Measurements from ENCODE around the gene ZC3H12C. TPM values are rescaled to one million over a fixed set of nuclear protein-coding genes. Genes with fewer than 3 reads are reported as not detected.

The ZC3H12C gene
- total and polyA plus RNA-seq, 8 donors: 1.5 to 9.5 (median 4.1) TPM

GRCh38 chr11:110079726-110080125 is 13.5 kb upstream of the ZC3H12C start:
- DNase-seq (no peak), ATAC-seq (no peak), FAIRE-seq (no peak)
- Histone ChIP-seq H3K9me3 (no peaks in the 10 kb centered on the region), H3K27ac (no peak overlapping the region), H3K4me3 (no peak overlapping the region), H3K4me1 (peaks cover 0 to 11% (median 0%) of the 10 kb centered on the region in 3 donors), H3K27me3 (no peaks in the 10 kb centered on the region), H3K36me3 (no peaks in the 10 kb centered on the region)
- intact Hi-C loops (cut with DNase I): no loop called here
- WGBS, 2 donors: 83 to 92% methylated on average over 4 of the region's 4 CpGs
- TF ChIP-seq, protein P1, sequence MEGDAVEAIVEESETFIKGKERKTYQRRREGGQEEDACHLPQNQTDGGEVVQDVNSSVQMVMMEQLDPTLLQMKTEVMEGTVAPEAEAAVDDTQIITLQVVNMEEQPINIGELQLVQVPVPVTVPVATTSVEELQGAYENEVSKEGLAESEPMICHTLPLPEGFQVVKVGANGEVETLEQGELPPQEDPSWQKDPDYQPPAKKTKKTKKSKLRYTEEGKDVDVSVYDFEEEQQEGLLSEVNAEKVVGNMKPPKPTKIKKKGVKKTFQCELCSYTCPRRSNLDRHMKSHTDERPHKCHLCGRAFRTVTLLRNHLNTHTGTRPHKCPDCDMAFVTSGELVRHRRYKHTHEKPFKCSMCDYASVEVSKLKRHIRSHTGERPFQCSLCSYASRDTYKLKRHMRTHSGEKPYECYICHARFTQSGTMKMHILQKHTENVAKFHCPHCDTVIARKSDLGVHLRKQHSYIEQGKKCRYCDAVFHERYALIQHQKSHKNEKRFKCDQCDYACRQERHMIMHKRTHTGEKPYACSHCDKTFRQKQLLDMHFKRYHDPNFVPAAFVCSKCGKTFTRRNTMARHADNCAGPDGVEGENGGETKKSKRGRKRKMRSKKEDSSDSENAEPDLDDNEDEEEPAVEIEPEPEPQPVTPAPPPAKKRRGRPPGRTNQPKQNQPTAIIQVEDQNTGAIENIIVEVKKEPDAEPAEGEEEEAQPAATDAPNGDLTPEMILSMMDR (IDR thresholded peaks at IDR 0.05): no peak

DNA sequence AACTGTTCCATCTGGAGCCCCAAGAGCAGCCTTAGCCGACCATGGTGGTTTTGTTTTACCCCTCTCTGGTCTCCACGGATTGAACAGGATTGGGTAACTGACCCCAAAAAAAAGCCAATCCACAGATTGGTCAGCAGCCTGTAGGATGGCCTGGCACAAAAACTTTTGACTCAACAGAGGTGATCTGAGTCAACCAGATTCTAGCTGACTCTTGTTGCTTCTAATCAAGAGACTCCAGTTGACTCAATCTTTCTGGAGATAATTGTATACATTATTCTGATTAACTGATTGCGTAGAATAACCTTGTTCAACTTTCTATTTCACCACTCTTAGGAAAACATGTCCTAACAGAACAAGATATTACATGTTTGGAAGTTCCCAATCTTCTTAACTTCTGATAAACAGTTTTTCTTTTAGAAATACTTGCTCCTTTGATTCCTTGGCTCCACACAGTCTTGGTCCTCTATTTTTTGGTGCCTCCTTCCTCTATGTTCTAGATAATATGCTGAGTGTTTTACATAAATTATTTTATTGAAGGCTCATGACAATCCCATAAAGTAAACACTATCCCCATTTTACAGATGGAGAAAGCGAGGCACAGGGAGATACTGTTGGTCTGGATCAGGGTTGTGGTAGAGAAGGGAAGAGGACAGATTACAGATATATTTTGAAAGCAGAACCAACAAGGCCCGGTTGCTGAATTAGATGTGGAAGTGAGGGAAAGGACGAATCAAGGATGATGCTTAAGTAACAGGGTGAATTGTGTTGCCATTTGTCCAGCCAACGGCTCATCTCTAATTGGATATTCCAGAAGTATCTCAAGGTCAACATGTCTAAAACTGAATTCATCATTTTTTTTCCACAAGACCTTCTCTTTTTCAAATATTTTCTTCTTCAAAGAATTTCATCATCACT is 11.5 kb upstream of the ZC3H12C start:
- no peaks in the 10 kb centered on the region for H3K36me3 ChIP-seq
- intact Hi-C loops (cut with DNase I): no loop called here
- no peaks in the 10 kb centered on the region for H3K9me3 ChIP-seq
- WGBS, 2 donors: 79 to 81% methylated on average over 7 of the region's 7 CpGs
- peaks cover 0 to 11% (median 0%) of the 10 kb centered on the region in 3 donors for H3K4me1 ChIP-seq
- no peak overlapping the region for H3K27ac ChIP-seq
- no peaks in the 10 kb centered on the region for H3K27me3 ChIP-seq
- TF ChIP-seq, protein P1 (IDR thresholded peaks at IDR 0.05): no peak
- ATAC-seq (no peak), DNase-seq (no peak), FAIRE-seq (no peak)
- H3K4me3 ChIP-seq: no peak overlapping the region

DNA sequence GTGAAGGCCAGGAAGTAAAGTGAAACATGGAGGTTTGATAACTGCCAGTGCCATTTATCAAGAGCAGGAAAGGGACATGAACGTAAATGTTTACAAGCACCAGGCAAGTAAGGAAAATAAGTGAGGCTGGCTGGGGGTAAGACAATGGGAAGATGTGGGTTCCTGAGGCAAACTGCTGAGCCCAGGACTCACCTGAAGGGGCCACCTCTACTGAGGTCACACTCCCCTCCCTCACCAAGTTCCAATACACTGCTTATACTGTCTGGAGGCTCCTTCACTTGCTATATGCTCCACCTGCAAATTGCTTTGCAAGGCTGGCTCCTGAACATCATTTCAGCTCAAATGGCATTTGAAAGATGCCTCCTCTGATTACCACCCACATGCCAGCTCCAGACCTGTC is 10.3 kb upstream of the ZC3H12C start:
- WGBS, 2 donors: 44 to 48% methylated on average over 1 of the region's 1 CpG

GRCh38 chr11:110085255-110085838 is 7.8 kb upstream of the ZC3H12C start:
- intact Hi-C loops (cut with DNase I): no loop called here
- Histone ChIP-seq H3K9me3 (no peaks in the 10 kb centered on the region), H3K27me3 (no peaks in the 10 kb centered on the region), H3K27ac (no peak overlapping the region), H3K4me3 (no peak overlapping the region), H3K4me1 (no peaks in the 10 kb centered on the region), H3K36me3 (no peaks in the 10 kb centered on the region)
- no peak for FAIRE-seq
- WGBS, 2 donors: 84 to 93% methylated on average over 2 of the region's 2 CpGs
- TF ChIP-seq, protein P1 (IDR thresholded peaks at IDR 0.05): no peak
- DNase-seq: no peak
- ATAC-seq: no peak

More for the DNA sequence above, 10.3 kb upstream of the ZC3H12C start:
- H3K27ac ChIP-seq: no peak overlapping the region
- H3K4me1 ChIP-seq: no peaks in the 10 kb centered on the region
- ATAC-seq (peak in 1 of 4 donors; percentile 14), FAIRE-seq (no peak), DNase-seq (no peak)
- H3K9me3 ChIP-seq: no peaks in the 10 kb centered on the region
- no peaks in the 10 kb centered on the region for H3K27me3 ChIP-seq
- no peak overlapping the region for H3K4me3 ChIP-seq
- H3K36me3 ChIP-seq: no peaks in the 10 kb centered on the region
- TF ChIP-seq, protein P1 (IDR thresholded peaks at IDR 0.05): no peak
- intact Hi-C loops (cut with DNase I): no loop called here
